Neural progenitor cell (in vitro differentiated cells): Measurements from ENCODE around the gene ASTN2. TPM values are rescaled to one million over a fixed set of nuclear protein-coding genes. Genes with fewer than 3 reads are reported as not detected.

Experiments
- DNase-seq: peaks from one replicate; pipeline ENCODE4 v3.0.0-alpha.2; 2016; ENCODE audit warnings: low spot score
- H2AFZ ChIP-seq: fragments of 200-600 bp; sonication (generic); replicated peaks from 2 replicates; pipeline ENCODE4 v1.6.1; 2016; ENCODE audit warnings: antibody characterized with exemption
- H3F3A ChIP-seq: fragments of 200-600 bp; sonication (generic); 2 replicates; pipeline ENCODE4 v1.6.1; 2016; ENCODE audit warnings: antibody characterized with exemption, low read depth
- H3K27ac ChIP-seq: fragments of 200-600 bp; sonication (generic); 2 replicates; pipeline ENCODE4 v1.5.1; 2016; ENCODE audit warnings: mild to moderate bottlenecking
- H3K27me3 ChIP-seq: fragments of 200-600 bp; sonication (generic); 2 replicates; pipeline ENCODE4 v1.6.1; 2016; ENCODE audit warnings: mild to moderate bottlenecking, moderate library complexity
- H3K36me3 ChIP-seq: fragments of 200-600 bp; sonication (generic); 2 replicates; pipeline ENCODE4 v1.5.1; 2016
- H3K4me1 ChIP-seq: fragments of 200-600 bp; sonication (generic); 2 replicates; pipeline ENCODE4 v1.6.1; 2016; ENCODE audit warnings: mixed run types
- H3K4me2 ChIP-seq: fragments of 200-600 bp; sonication (generic); 2 replicates; pipeline ENCODE4 v1.6.1; 2016
- H3K4me3 ChIP-seq: fragments of 200-600 bp; sonication (generic); 2 replicates; pipeline ENCODE4 v1.5.1; 2016
- H3K79me2 ChIP-seq: fragments of 200-600 bp; sonication (generic); 2 replicates; pipeline ENCODE4 v1.6.1; 2016; ENCODE audit warnings: low read depth
- H3K9ac ChIP-seq: fragments of 200-600 bp; sonication (generic); 2 replicates; pipeline ENCODE4 v1.6.1; 2016
- H3K9me3 ChIP-seq: fragments of 200-600 bp; sonication (generic); 2 replicates; pipeline ENCODE4 v1.5.1; 2016; ENCODE audit warnings: low read depth
- H4K20me1 ChIP-seq: fragments of 200-600 bp; sonication (generic); 2 replicates; pipeline ENCODE4 v1.6.1; 2016; ENCODE audit warnings: low read depth
- H3K27ac Mint-ChIP-seq: 3 replicates; pipeline ENCODE4 v1.8.0; 2021; ENCODE audit warnings: mixed read lengths
- H3K27me3 Mint-ChIP-seq: 2 replicates; pipeline ENCODE4 v1.8.0; 2022; ENCODE audit warnings: low read depth, mild to moderate bottlenecking, inconsistent platforms, moderate library complexity, mixed read lengths; ENCODE audit not compliant: insufficient read depth
- H3K36me3 Mint-ChIP-seq: 3 replicates; pipeline ENCODE4 v1.8.0; 2021; ENCODE audit warnings: mixed read lengths
- H3K4me1 Mint-ChIP-seq: 3 replicates; pipeline ENCODE4 v1.8.0; 2021; ENCODE audit warnings: mixed read lengths
- H3K4me3 Mint-ChIP-seq: 3 replicates; pipeline ENCODE4 v1.8.0; 2021; ENCODE audit warnings: mild to moderate bottlenecking, moderate library complexity, mixed read lengths
- H3K9me3 Mint-ChIP-seq: 3 replicates; pipeline ENCODE4 v1.8.0; 2020; ENCODE audit warnings: mixed read lengths
- CTCF ChIP-seq: fragments of 200-600 bp; sonication (generic); IDR thresholded peaks from 2 replicates; pipeline ENCODE4 v1.5.1; 2017; ENCODE audit warnings: antibody characterized with exemption, mild to moderate bottlenecking
- EZH2 ChIP-seq: fragments of 200-600 bp; sonication (generic); IDR thresholded peaks from 2 replicates; pipeline ENCODE4 v1.6.1; 2017; ENCODE audit warnings: antibody characterized with exemption, mild to moderate bottlenecking, moderate library complexity
- EZH2phosphoT487 ChIP-seq: fragments of 200-600 bp; sonication (generic); IDR thresholded peaks from 2 replicates; pipeline ENCODE4 v1.6.1; 2017; ENCODE audit warnings: antibody characterized with exemption
- total RNA-seq: library from RNA; depleted of rRNA; stranded (reverse); fragments of >200 nt; gene quantifications from 2 replicates; pipeline ENCODE4 v1.2.3, GENCODE V29; 2015; ENCODE audit warnings: low replicate concordance

ASTN2 gene
- total RNA-seq, 1 donor from 2014 or later, result 8.0 TPM

DNA sequence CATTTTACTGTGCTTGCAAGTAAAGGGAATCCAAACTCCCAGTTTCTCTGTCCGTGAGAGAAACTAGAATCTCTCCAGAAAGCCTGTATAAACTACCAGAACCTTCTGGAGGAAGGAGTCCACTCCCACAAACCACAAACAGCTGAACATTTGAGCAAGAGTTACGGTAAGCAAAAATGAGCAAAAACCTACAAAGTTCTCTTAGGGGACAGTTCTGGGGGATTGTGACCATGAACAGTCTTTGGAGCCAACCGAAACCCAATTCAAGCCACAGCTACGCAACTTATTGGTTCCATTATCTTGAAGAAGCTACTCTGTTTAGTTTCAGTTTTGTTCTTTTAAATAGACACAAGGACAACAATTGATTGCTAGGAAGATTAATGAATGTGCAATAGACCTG lies 330.6 kb downstream of the ASTN2 start:
- Histone ChIP-seq H3K4me1 (peaks cover 20% of the 10 kb centered on the region), H3K4me2 (peak overlapping the region; percentile 25), H3K36me3 (no peaks in the 10 kb centered on the region), H3K27ac (no peak overlapping the region), H3K9me3 (no peaks in the 10 kb centered on the region), H3K79me2 (no peaks in the 10 kb centered on the region), H4K20me1 (no peaks in the 10 kb centered on the region), H3K27me3 (no peaks in the 10 kb centered on the region), H3F3A (no peaks in the 10 kb centered on the region), H3K9ac (no peak overlapping the region), H3K4me3 (no peak overlapping the region), H2AFZ (no peak overlapping the region)
- TF ChIP-seq CTCF (no peak), EZH2phosphoT487 (no peak), EZH2 (no peak)
- Mint-ChIP-seq H3K36me3 (no peaks in the 10 kb centered on the region), H3K27me3 (peaks cover 6% of the 10 kb centered on the region), H3K4me1 (peaks cover 11% of the 10 kb centered on the region), H3K27ac (no peak overlapping the region), H3K9me3 (no peaks in the 10 kb centered on the region), H3K4me3 (no peak overlapping the region)
- no peak for DNase-seq

- Histone ChIP-seq H3K27ac (no peak overlapping the region), H3F3A (no peaks in the 10 kb centered on the region), H3K9me3 (no peaks in the 10 kb centered on the region), H3K9ac (no peak overlapping the region), H3K27me3 (no peaks in the 10 kb centered on the region), H2AFZ (no peak overlapping the region), H3K4me1 (peaks cover 20% of the 10 kb centered on the region), H3K4me2 (peak overlapping the region; percentile 25), H4K20me1 (no peaks in the 10 kb centered on the region), H3K4me3 (no peak overlapping the region), H3K79me2 (no peaks in the 10 kb centered on the region), H3K36me3 (no peaks in the 10 kb centered on the region)
- TF ChIP-seq EZH2phosphoT487 (no peak), CTCF (no peak), EZH2 (no peak)
- no peak overlapping the region for H3K4me3 Mint-ChIP-seq
- no peaks in the 10 kb centered on the region for H3K9me3 Mint-ChIP-seq
- peaks cover 6% of the 10 kb centered on the region for H3K27me3 Mint-ChIP-seq
- no peak overlapping the region for H3K27ac Mint-ChIP-seq
- H3K4me1 Mint-ChIP-seq, result peaks cover 11% of the 10 kb centered on the region
- H3K36me3 Mint-ChIP-seq, result no peaks in the 10 kb centered on the region
- peak; percentile 24 for DNase-seq
Measured at GRCh38 chr9:117083559-117083958, 331.3 kb downstream of the ASTN2 start.

- H3K79me2 ChIP-seq, result no peaks in the 10 kb centered on the region
- no peak for DNase-seq
- no peak for TF ChIP-seq CTCF
- no peak for TF ChIP-seq EZH2
- TF ChIP-seq EZH2phosphoT487, result no peak
- H3K9ac ChIP-seq, result no peak overlapping the region
- Mint-ChIP-seq H3K4me3 (no peak overlapping the region), H3K4me1 (peaks cover 11% of the 10 kb centered on the region), H3K9me3 (no peaks in the 10 kb centered on the region), H3K27ac (no peak overlapping the region), H3K27me3 (peaks cover 4% of the 10 kb centered on the region), H3K36me3 (no peaks in the 10 kb centered on the region)
- H3K4me2 ChIP-seq, result no peak overlapping the region
- H3K36me3 ChIP-seq, result no peaks in the 10 kb centered on the region
- no peaks in the 10 kb centered on the region for H4K20me1 ChIP-seq
- H3K4me1 ChIP-seq, result peaks cover 20% of the 10 kb centered on the region
- no peak overlapping the region for H2AFZ ChIP-seq
- H3K9me3 ChIP-seq, result no peaks in the 10 kb centered on the region
- no peak overlapping the region for H3K27ac ChIP-seq
- H3F3A ChIP-seq, result no peaks in the 10 kb centered on the region
- H3K4me3 ChIP-seq, result no peak overlapping the region
- no peaks in the 10 kb centered on the region for H3K27me3 ChIP-seq
Measured at GRCh38 chr9:117081641-117082317, 333.1 kb downstream of the ASTN2 start.
